SK-N-MC (cell line): ENCODE data around the gene CARD14.

Source experiments
- DNase-seq: peaks from one replicate; pipeline ENCODE4 v3.0.0-alpha.2; 2011; ENCODE audit warnings: low read depth, low spot score
- H3K27ac ChIP-seq: fragments of 200-600 bp; sonication (generic); 2 replicates; pipeline ENCODE4 v1.5.1; 2016; ENCODE audit warnings: mixed run types
- H3K36me3 ChIP-seq: fragments of 200-600 bp; sonication (generic); 2 replicates; pipeline ENCODE4 v1.6.1; 2017; ENCODE audit warnings: antibody characterized with exemption, low read length, mixed read lengths; ENCODE audit not compliant: insufficient read depth
- H3K4me3 ChIP-seq: fragments of 200-600 bp; sonication (generic); 2 replicates; pipeline ENCODE4 v1.5.1; 2016
- H3K9ac ChIP-seq: fragments of 200-600 bp; sonication (generic); 2 replicates; pipeline ENCODE4 v1.8.0; 2017; ENCODE audit warnings: mixed run types, mixed read lengths; ENCODE audit not compliant: insufficient read length
- H3K9me3 ChIP-seq: fragments of 200-600 bp; sonication (generic); 2 replicates; pipeline ENCODE4 v1.6.1; 2017; ENCODE audit warnings: low read depth, mild to moderate bottlenecking, antibody characterized with exemption, low read length, moderate library complexity, mixed read lengths
- EZH2 ChIP-seq: fragments of 200-600 bp; sonication (generic); IDR thresholded peaks from one replicate; pipeline ENCODE4 v1.6.1; 2017; ENCODE audit warnings: antibody characterized with exemption
- FOXP2 ChIP-seq: optimal IDR thresholded peaks from 2 replicates; pipeline ENCODE3; 2011; ENCODE audit warnings: mild to moderate bottlenecking, moderate library complexity; ENCODE audit not compliant: insufficient read depth; ENCODE audit errors: extremely low read length, control extremely low read depth
- POLR2AphosphoS5 ChIP-seq: IDR thresholded peaks from 2 replicates; pipeline ENCODE4 v1.6.1; 2012; ENCODE audit warnings: mild to moderate bottlenecking, low read depth, low read length, borderline replicate concordance

Gene CARD14

DNA sequence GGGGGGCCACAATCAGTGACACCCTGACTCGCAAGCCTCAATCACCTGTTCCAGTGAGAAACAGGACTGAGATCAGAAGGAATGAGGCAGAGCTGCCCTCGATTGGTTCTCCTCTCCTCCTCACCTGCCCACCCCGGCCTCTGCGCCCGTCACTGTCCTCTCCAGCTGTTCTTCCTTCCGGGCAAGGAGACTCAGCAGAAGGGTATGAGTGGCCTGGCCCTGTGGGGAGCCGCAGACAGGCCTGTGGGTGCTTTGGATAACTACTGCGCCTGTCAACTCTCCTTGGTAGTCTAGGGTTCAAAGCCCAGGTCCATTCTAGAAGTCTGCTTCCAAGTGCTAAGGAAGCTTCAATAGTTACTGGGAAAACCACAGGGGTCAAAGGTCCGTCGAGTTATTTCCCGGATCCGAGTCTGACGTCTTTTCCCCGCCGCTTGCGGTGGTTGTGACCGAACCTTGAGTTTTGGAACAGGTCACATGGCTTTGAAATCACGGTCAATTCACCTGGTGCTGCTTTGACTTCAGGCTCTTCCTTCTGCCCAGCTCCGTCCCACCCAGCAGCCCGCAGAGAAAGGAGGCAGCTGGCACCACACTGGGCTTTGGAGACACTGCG is 8.3 kb downstream of the CARD14 start:
- DNase-seq, result no peak
- TF ChIP-seq POLR2AphosphoS5 (no peak), EZH2 (no peak)
- Histone ChIP-seq H3K27ac (no peak overlapping the region), H3K4me3 (no peak overlapping the region), H3K9me3 (no peaks in the 10 kb centered on the region), H3K36me3 (no peaks in the 10 kb centered on the region), H3K9ac (no peak overlapping the region)

DNA sequence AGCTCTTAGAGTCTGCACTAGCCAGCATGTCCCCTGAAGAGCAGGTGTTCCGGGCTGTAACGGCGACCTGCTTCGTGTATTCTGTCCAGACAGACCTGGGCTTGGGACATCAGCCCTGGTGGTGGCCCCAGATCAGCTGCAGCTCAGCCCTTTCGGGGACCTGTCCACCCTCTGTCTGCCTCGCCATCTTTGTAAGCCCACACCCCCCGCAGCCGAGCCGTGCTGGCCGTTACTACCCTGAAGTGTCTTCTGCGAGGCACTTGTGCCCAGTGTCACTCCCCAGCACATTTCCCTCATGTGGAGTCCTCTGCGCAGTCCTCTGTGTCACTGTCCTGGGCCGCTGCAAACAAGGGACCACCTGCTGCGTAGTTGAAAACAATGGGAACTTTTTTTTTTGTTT is 10.4 kb downstream of the CARD14 start:
- DNase-seq, result no peak

DNA sequence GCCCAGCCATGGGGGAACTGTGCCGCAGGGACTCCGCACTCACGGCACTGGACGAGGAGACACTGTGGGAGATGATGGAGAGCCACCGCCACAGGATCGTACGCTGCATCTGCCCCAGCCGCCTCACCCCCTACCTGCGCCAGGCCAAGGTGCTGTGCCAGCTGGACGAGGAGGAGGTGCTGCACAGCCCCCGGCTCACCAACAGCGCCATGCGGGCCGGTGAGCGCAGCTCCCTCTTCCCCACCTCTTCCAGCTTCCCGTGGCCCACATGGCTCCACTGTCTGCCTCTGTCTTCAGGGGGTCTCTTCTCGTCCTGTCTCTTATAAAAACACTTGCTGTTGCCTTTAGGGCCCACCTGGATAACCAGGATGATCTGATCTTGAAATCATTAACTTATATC is 11.6 kb downstream of the CARD14 start:
- Histone ChIP-seq H3K9ac (no peak overlapping the region), H3K36me3 (no peaks in the 10 kb centered on the region), H3K4me3 (no peak overlapping the region), H3K9me3 (no peaks in the 10 kb centered on the region), H3K27ac (no peak overlapping the region)
- no peak for DNase-seq
- TF ChIP-seq EZH2 (no peak), POLR2AphosphoS5 (no peak), FOXP2 (no peak)

More for the DNA sequence above, 10.4 kb downstream of the CARD14 start:
- Histone ChIP-seq H3K27ac (no peak overlapping the region), H3K9ac (no peak overlapping the region), H3K4me3 (no peak overlapping the region), H3K9me3 (no peaks in the 10 kb centered on the region), H3K36me3 (no peaks in the 10 kb centered on the region)
- no peak for TF ChIP-seq FOXP2
- TF ChIP-seq POLR2AphosphoS5, result no peak
- TF ChIP-seq EZH2, result no peak

DNA sequence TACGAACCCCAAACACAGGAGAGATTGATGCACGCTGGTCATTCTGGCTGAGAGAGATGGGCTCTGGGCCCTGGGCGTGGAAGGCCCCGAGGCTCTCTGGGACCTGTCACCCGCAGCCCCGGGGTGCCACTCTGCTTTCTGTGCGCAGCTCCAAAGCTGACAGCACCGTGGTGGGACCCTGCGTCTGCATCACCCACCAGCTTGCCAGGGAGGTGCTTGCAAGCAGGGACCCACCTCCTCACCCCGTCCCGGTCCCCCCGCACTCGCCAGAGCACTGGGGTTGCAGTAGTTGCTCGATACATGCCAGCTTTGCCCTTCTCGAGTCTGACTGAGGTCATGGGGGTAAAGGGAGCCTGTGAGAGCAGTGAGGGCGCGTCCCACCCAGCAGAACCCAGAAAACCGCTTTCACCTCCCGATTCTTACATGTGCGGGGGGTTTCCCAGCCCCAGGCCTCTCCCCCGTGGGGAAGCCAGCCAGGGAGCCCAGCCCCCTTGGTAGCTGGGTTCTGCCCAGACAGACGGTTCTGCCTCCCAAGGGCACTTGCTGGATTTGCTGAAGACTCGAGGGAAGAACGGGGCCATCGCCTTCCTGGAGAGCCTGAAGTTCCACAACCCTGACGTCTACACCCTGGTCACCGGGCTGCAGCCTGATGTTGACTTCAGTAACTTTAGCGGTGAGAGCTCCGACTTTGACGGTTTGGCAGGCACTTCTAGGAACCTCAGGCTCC is 12.5 kb downstream of the CARD14 start:
- DNase-seq, result no peak
- H3K27ac ChIP-seq, result no peak overlapping the region
- H3K9ac ChIP-seq, result no peak overlapping the region
- TF ChIP-seq POLR2AphosphoS5 (no peak), FOXP2 (no peak), EZH2 (no peak)
- H3K36me3 ChIP-seq, result no peaks in the 10 kb centered on the region
- H3K9me3 ChIP-seq, result no peaks in the 10 kb centered on the region
- no peak overlapping the region for H3K4me3 ChIP-seq

DNA sequence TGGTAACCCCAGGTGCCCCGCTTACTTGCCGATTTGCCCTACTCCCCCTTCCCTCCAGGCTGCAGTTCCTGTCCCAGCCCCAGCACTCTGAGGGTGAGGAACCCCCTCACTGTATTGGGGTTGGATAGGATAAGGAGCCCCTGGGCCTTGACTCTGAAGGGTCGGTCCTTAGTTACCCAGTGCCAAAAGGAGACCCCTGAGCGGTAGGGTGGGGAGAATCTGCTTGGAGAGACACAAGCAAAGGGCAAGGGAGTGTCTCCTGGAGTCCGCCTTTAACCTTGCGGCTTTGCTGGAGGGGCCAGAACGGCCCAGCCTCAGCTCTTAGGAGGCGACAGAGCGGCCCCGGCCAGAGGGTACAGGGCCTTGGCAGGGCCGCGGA is 13.0 kb downstream of the CARD14 start:
- no peak overlapping the region for H3K27ac ChIP-seq
- no peaks in the 10 kb centered on the region for H3K36me3 ChIP-seq
- H3K9me3 ChIP-seq, result no peaks in the 10 kb centered on the region
- no peak for TF ChIP-seq POLR2AphosphoS5
- H3K4me3 ChIP-seq, result no peak overlapping the region
- DNase-seq, result no peak
- H3K9ac ChIP-seq, result no peak overlapping the region

DNA sequence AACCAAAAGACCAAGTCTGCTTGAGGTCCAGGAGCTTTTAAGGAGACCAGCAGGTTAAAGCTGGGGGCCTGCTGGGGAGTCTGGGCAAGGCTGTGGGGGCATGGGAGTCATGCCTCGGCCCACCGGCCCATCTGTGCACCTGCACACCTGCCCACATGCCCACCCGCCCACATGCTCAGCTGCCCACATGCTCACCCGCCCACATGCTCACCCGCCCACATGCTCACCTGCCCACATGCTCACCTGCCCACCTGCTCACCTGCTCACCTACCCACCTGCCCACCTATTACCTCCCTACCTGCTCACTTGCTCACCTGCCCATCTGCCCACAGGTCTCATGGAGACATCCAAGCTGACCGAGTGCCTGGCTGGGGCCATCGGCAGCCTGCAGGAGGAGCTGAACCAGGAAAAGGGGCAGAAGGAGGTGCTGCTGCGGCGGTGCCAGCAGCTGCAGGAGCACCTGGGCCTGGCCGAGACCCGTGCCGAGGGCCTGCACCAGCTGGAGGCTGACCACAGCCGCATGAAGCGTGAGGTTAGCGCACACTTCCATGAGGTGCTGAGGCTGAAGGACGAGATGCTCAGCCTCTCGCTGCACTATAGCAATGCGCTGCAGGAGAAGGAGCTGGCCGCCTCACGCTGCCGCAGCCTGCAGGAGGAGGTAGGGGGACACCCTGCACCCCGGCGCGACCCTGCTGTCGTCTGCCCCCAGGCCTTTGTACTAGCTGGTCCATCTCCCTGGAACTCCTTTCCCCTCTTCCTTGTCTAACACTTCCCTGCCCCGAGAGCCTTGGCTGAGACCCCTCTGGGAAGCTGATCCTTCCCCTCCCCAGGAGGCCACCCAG is 14.0 kb downstream of the CARD14 start:
- TF ChIP-seq FOXP2 (no peak), EZH2 (no peak), POLR2AphosphoS5 (no peak)
- no peaks in the 10 kb centered on the region for H3K9me3 ChIP-seq
- no peak overlapping the region for H3K9ac ChIP-seq
- DNase-seq, result no peak
- H3K4me3 ChIP-seq, result no peak overlapping the region
- H3K36me3 ChIP-seq, result no peaks in the 10 kb centered on the region
- H3K27ac ChIP-seq, result no peak overlapping the region

DNA sequence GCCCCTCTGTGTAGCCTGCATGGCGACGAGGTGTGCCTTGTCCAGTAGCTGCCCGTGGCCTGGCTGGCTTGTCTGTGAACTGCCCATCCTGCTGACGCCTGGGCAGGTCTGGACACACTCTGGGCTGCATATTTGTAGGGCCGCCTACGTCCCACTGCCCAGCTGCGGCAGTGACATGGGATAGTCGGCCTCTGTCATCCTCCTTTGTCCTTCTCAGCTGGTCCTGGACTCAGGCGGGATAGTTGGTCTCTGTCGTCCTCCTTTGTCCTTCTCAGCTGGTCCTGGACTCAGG is 14.5 kb downstream of the CARD14 start:
- no peak overlapping the region for H3K27ac ChIP-seq
- TF ChIP-seq EZH2 (no peak), POLR2AphosphoS5 (no peak), FOXP2 (no peak)
- no peak overlapping the region for H3K4me3 ChIP-seq
- H3K9me3 ChIP-seq, result no peaks in the 10 kb centered on the region
- no peaks in the 10 kb centered on the region for H3K36me3 ChIP-seq
- no peak for DNase-seq
- H3K9ac ChIP-seq, result no peak overlapping the region

- TF ChIP-seq POLR2AphosphoS5 (no peak), FOXP2 (no peak), EZH2 (no peak)
- Histone ChIP-seq H3K36me3 (no peaks in the 10 kb centered on the region), H3K9me3 (no peaks in the 10 kb centered on the region), H3K4me3 (no peak overlapping the region), H3K27ac (no peak overlapping the region), H3K9ac (no peak overlapping the region)
- no peak for DNase-seq
Observed at GRCh38 chr17:80185968-80186367, 16.1 kb downstream of the CARD14 start.
